ENCODE measurements around the gene PAX6.

DNA sequence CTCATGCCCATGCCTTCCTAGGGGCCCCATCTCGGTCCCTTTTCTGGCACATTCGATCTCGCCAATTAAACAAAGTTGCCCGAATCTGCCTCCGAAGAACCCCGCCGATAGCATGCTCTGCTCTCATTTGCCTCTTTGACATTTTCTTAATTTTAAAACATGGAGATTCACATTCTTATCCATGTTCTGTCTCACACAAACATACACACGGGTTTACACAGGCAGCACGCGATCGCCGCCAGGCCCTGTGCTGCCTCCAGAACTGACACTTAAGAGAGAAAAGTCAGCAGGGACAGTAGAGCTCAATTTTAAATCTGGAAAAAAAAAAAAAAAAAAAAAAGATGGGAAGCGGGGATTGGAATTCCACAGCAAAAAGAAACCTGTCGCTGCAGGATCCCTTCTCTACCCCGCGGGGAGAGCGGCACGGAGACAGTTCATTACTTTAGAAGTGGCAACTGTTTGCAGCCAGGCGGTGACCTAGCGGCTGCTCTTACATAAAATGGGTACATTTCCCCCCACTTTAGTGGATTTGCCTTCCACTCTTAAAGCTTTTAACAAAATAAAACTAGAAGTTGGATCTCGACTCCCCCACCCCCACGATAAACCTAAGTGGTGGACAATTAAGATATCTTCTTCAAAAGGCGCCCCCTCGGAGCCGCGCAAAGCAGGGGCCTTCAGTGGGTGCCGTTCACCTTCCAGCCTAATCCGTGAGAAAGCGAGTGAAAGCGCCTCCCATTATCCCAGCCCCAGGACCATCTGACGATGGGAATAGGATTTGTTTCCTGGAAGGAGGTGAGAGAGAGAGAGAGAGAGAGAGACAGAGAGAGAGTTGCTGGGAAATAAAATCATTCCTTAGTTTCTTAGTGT is 13.7 kb downstream of the PAX6 start:
- TF ChIP-seq, protein P1, sequence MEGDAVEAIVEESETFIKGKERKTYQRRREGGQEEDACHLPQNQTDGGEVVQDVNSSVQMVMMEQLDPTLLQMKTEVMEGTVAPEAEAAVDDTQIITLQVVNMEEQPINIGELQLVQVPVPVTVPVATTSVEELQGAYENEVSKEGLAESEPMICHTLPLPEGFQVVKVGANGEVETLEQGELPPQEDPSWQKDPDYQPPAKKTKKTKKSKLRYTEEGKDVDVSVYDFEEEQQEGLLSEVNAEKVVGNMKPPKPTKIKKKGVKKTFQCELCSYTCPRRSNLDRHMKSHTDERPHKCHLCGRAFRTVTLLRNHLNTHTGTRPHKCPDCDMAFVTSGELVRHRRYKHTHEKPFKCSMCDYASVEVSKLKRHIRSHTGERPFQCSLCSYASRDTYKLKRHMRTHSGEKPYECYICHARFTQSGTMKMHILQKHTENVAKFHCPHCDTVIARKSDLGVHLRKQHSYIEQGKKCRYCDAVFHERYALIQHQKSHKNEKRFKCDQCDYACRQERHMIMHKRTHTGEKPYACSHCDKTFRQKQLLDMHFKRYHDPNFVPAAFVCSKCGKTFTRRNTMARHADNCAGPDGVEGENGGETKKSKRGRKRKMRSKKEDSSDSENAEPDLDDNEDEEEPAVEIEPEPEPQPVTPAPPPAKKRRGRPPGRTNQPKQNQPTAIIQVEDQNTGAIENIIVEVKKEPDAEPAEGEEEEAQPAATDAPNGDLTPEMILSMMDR (IDR thresholded peaks at IDR 0.05; ENCODE audit: insufficient read depth, low read length) = no peak
- TF ChIP-seq POLR2AphosphoS5 (IDR thresholded peaks at IDR 0.05; ENCODE audit: low read depth) = no peak
- TF ChIP-seq, protein P2, sequence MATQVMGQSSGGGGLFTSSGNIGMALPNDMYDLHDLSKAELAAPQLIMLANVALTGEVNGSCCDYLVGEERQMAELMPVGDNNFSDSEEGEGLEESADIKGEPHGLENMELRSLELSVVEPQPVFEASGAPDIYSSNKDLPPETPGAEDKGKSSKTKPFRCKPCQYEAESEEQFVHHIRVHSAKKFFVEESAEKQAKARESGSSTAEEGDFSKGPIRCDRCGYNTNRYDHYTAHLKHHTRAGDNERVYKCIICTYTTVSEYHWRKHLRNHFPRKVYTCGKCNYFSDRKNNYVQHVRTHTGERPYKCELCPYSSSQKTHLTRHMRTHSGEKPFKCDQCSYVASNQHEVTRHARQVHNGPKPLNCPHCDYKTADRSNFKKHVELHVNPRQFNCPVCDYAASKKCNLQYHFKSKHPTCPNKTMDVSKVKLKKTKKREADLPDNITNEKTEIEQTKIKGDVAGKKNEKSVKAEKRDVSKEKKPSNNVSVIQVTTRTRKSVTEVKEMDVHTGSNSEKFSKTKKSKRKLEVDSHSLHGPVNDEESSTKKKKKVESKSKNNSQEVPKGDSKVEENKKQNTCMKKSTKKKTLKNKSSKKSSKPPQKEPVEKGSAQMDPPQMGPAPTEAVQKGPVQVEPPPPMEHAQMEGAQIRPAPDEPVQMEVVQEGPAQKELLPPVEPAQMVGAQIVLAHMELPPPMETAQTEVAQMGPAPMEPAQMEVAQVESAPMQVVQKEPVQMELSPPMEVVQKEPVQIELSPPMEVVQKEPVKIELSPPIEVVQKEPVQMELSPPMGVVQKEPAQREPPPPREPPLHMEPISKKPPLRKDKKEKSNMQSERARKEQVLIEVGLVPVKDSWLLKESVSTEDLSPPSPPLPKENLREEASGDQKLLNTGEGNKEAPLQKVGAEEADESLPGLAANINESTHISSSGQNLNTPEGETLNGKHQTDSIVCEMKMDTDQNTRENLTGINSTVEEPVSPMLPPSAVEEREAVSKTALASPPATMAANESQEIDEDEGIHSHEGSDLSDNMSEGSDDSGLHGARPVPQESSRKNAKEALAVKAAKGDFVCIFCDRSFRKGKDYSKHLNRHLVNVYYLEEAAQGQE (IDR thresholded peaks at IDR 0.05; ENCODE audit: insufficient replicate concordance, low read depth) = no peak
- TF ChIP-seq GABPA (IDR thresholded peaks at IDR 0.05; ENCODE audit: low read depth) = no peak
- TF ChIP-seq SPI1 (IDR thresholded peaks at IDR 0.05; ENCODE audit: borderline replicate concordance, low read depth) = no peak

Data from HL-60 (cell line).